GM23338 (cell line): Measurements from ENCODE around the gene PPAN. TPM values are rescaled to one million over a fixed set of nuclear protein-coding genes. Genes with fewer than 3 reads are reported as not detected.

Experiments
- ATAC-seq: fragments of 200-7000 bp; cut with Tn5 transposase; 3 replicates; pipeline ENCODE4 v1.9.1; 2020
- DNase-seq: peaks from one replicate; pipeline ENCODE4 v3.0.0-alpha.2; 2015; ENCODE audit warnings: low spot score
- H2AFZ ChIP-seq: fragments of 200-600 bp; sonication (generic); 2 replicates; pipeline ENCODE4 v1.8.0; 2016; ENCODE audit warnings: antibody characterized with exemption, mild to moderate bottlenecking, moderate library complexity
- H3F3A ChIP-seq: fragments of 200-600 bp; sonication (generic); replicated peaks from 2 replicates; pipeline ENCODE4 v1.8.0; 2017; ENCODE audit warnings: antibody characterized with exemption, mixed run types, low read depth
- H3K27ac ChIP-seq: fragments of 200-600 bp; sonication (generic); 2 replicates; pipeline ENCODE4 v1.6.1; 2016; ENCODE audit warnings: low read depth
- H3K27me3 ChIP-seq: fragments of 200-600 bp; sonication (generic); 2 replicates; pipeline ENCODE4 v1.8.0; 2016; ENCODE audit warnings: mild to moderate bottlenecking, mixed run types, moderate library complexity; ENCODE audit not compliant: insufficient read depth
- H3K36me3 ChIP-seq: fragments of 200-600 bp; sonication (generic); 2 replicates; pipeline ENCODE4 v1.8.0; 2016; ENCODE audit warnings: mild to moderate bottlenecking; ENCODE audit not compliant: insufficient read depth
- H3K4me1 ChIP-seq: fragments of 200-600 bp; sonication (generic); 2 replicates; pipeline ENCODE4 v1.8.0; 2016; ENCODE audit warnings: mild to moderate bottlenecking, moderate library complexity; ENCODE audit not compliant: insufficient read depth
- H3K4me2 ChIP-seq: fragments of 200-600 bp; sonication (generic); 2 replicates; pipeline ENCODE4 v1.7.1; 2017; ENCODE audit warnings: mixed run types
- H3K4me3 ChIP-seq: fragments of 200-600 bp; sonication (generic); 2 replicates; pipeline ENCODE4 v1.6.1; 2016; ENCODE audit warnings: mixed run types
- H3K79me2 ChIP-seq: fragments of 200-600 bp; sonication (generic); replicated peaks from 2 replicates; pipeline ENCODE4 v1.8.0; 2017; ENCODE audit warnings: mild to moderate bottlenecking; ENCODE audit not compliant: insufficient read depth
- H3K9me2 ChIP-seq: fragments of 200-600 bp; sonication (generic); 2 replicates; pipeline ENCODE4 v1.8.0; 2017; ENCODE audit not compliant: insufficient read depth
- H4K20me1 ChIP-seq: fragments of 200-600 bp; sonication (generic); replicated peaks from 2 replicates; pipeline ENCODE4 v1.8.0; 2017; ENCODE audit warnings: mild to moderate bottlenecking; ENCODE audit not compliant: insufficient read depth
- H3K27ac Mint-ChIP-seq: 2 replicates; pipeline ENCODE4 v1.8.0; 2020; ENCODE audit warnings: inconsistent platforms, mild to moderate bottlenecking, moderate library complexity, mixed read lengths
- H3K27me3 Mint-ChIP-seq: 3 replicates; pipeline ENCODE4 v1.8.0; 2022; ENCODE audit warnings: low read depth, mild to moderate bottlenecking, moderate library complexity, mixed read lengths, inconsistent platforms; ENCODE audit not compliant: insufficient read depth, poor library complexity
- H3K36me3 Mint-ChIP-seq: 3 replicates; pipeline ENCODE4 v1.8.0; 2021; ENCODE audit warnings: low read depth, mild to moderate bottlenecking, inconsistent platforms, moderate library complexity, mixed read lengths
- H3K4me1 Mint-ChIP-seq: 3 replicates; pipeline ENCODE4 v1.8.0; 2020; ENCODE audit warnings: mild to moderate bottlenecking, inconsistent platforms, mixed read lengths
- H3K4me3 Mint-ChIP-seq: 3 replicates; pipeline ENCODE4 v1.8.0; 2021; ENCODE audit warnings: moderate library complexity, mild to moderate bottlenecking, inconsistent platforms, mixed read lengths
- H3K9me3 Mint-ChIP-seq: 3 replicates; pipeline ENCODE4 v1.8.0; 2020; ENCODE audit warnings: moderate library complexity, mild to moderate bottlenecking, inconsistent platforms, mixed read lengths
- CREB1 ChIP-seq: fragments of 250-450 bp; sonication (Bioruptor Pico); IDR thresholded peaks from 2 replicates; pipeline ENCODE4 v1.5.0; 2020; ENCODE audit warnings: low read depth, mild to moderate bottlenecking, moderate library complexity
- EZH2 ChIP-seq: fragments of 200-600 bp; sonication (generic); IDR thresholded peaks from one replicate; pipeline ENCODE4 v1.8.0; 2017; ENCODE audit warnings: antibody characterized with exemption, mild to moderate bottlenecking, low read depth; ENCODE audit not compliant: unreplicated experiment
- EZH2phosphoT487 ChIP-seq: fragments of 200-600 bp; sonication (generic); IDR thresholded peaks from one replicate; pipeline ENCODE4 v1.8.1; 2018; ENCODE audit warnings: antibody characterized with exemption; ENCODE audit not compliant: unreplicated experiment
- JUNB ChIP-seq: IDR thresholded peaks from one replicate; pipeline ENCODE4 v1.6.1; 2016; ENCODE audit warnings: antibody characterized with exemption; ENCODE audit not compliant: unreplicated experiment
- NANOG ChIP-seq: IDR thresholded peaks from 2 replicates; pipeline ENCODE4 v1.6.1; 2016; ENCODE audit warnings: antibody characterized with exemption, borderline replicate concordance
- POLR2AphosphoS5 ChIP-seq: IDR thresholded peaks from 2 replicates; pipeline ENCODE4 v1.6.1; 2016; ENCODE audit warnings: antibody characterized with exemption, low read depth
- STAT1 ChIP-seq: IDR thresholded peaks from one replicate; pipeline ENCODE4 v1.6.1; 2016; ENCODE audit warnings: antibody characterized with exemption; ENCODE audit not compliant: unreplicated experiment
- ZNF114 ChIP-seq: fragments of 250-450 bp; sonication (Bioruptor Pico); IDR thresholded peaks from 2 replicates; pipeline ENCODE4 v1.5.0; 2020; ENCODE audit warnings: mild to moderate bottlenecking, moderate library complexity
- ZNF331 ChIP-seq: fragments of 250-450 bp; sonication (Bioruptor Pico); IDR thresholded peaks from 2 replicates; pipeline ENCODE4 v1.5.0; 2020; ENCODE audit warnings: low read depth, mild to moderate bottlenecking, moderate library complexity
- polyA plus RNA-seq: library from polyadenylated mRNA; unstranded; fragments of >200 nt; fragmentation: Nextera tagmentation; extraction: Ambion mirVana; gene quantifications from 2 replicates; pipeline ENCODE4 v1.2.1, GENCODE V29; 2016
- total RNA-seq: library from RNA; depleted of rRNA; stranded (reverse); fragments of >200 nt; shearing (Covaris generic); gene quantifications from 2 replicates; pipeline ENCODE4 v1.2.3, GENCODE V29; 2014
- TF ChIP-seq, protein P1 (sequence below): IDR thresholded peaks from 2 replicates; pipeline ENCODE4 v1.6.1; 2016; ENCODE audit warnings: antibody characterized with exemption
- TF ChIP-seq, protein P2 (sequence below): IDR thresholded peaks from one replicate; pipeline ENCODE4 v1.6.1; 2018; ENCODE audit warnings: antibody characterized with exemption; ENCODE audit not compliant: unreplicated experiment
- TF ChIP-seq, protein P3 (sequence below): fragments of 250-450 bp; sonication (Bioruptor Pico); IDR thresholded peaks from 2 replicates; pipeline ENCODE4 v1.5.0; 2020; ENCODE audit warnings: mild to moderate bottlenecking, moderate library complexity
- TF ChIP-seq, protein P4 (sequence below), 2 experiments: fragments of 200-600 bp in 1 of 2; sonication (generic) in 1 of 2; conservative IDR thresholded peaks; 2 replicates each; pipeline versions ENCODE4 v1.5.1 to v1.6.1; 2016 to 2017; ENCODE audit warnings: antibody characterized with exemption in 2 of 2, low read depth in 2 of 2, mild to moderate bottlenecking in 2 of 2, moderate library complexity in 1 of 2

PPAN gene
- total and polyA plus RNA-seq, 2 experiments from 2014 or later: 71.8 to 81.9 TPM

DNA sequence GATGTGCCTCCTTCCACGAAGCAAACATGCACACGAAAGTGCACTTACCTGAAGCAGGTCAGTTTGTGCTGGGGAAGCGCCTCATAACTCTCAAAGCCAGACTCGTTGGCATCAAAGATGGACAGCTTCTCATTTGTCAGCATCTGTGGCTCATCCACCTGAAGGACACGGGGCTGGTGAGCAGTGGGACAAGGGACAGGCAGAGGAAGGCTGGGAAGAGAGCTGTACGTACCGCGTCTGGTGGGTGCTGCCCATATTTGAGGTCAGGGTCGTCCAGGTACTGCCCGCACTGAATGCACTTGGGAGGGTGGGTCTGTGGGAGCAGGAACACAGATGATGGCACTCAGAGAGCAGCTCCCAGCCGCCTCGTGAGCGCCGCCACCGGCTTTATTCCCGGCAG, 53.4 kb downstream of the PPAN start:
- no peaks in the 10 kb centered on the region for H3K4me1 ChIP-seq
- H3K27ac Mint-ChIP-seq: no peak overlapping the region

More for the DNA sequence above, 53.4 kb downstream of the PPAN start:
- H3K27me3 Mint-ChIP-seq: peaks cover 3% of the 10 kb centered on the region
- H3K4me1 Mint-ChIP-seq: no peaks in the 10 kb centered on the region
- H3K4me3 Mint-ChIP-seq: no peak overlapping the region
- Histone ChIP-seq H3K4me2 (no peak overlapping the region), H3K36me3 (peaks cover 70% of the 10 kb centered on the region), H3K79me2 (no peaks in the 10 kb centered on the region), H3F3A (0 out of 2 replicates have a peak, but pooled peaks cover 9% of the 10 kb centered on the region), H2AFZ (no peak overlapping the region), H4K20me1 (no peaks in the 10 kb centered on the region; the same call in 1 of the 2 replicates), H3K27me3 (no peaks in the 10 kb centered on the region), H3K9me2 (no peaks in the 10 kb centered on the region), H3K4me3 (no peak overlapping the region), H3K27ac (no peak overlapping the region)
- TF ChIP-seq JUNB (no peak), EZH2phosphoT487 (no peak), EZH2 (no peak), POLR2AphosphoS5 (no peak), ZNF114 (CRISPR knock-in tag) (no peak), NANOG (no peak), ZNF331 (CRISPR knock-in tag) (no peak), CREB1 (no peak), STAT1 (no peak)
- TF ChIP-seq, protein P1, sequence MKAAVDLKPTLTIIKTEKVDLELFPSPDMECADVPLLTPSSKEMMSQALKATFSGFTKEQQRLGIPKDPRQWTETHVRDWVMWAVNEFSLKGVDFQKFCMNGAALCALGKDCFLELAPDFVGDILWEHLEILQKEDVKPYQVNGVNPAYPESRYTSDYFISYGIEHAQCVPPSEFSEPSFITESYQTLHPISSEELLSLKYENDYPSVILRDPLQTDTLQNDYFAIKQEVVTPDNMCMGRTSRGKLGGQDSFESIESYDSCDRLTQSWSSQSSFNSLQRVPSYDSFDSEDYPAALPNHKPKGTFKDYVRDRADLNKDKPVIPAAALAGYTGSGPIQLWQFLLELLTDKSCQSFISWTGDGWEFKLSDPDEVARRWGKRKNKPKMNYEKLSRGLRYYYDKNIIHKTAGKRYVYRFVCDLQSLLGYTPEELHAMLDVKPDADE: no peak
- TF ChIP-seq, protein P2, sequence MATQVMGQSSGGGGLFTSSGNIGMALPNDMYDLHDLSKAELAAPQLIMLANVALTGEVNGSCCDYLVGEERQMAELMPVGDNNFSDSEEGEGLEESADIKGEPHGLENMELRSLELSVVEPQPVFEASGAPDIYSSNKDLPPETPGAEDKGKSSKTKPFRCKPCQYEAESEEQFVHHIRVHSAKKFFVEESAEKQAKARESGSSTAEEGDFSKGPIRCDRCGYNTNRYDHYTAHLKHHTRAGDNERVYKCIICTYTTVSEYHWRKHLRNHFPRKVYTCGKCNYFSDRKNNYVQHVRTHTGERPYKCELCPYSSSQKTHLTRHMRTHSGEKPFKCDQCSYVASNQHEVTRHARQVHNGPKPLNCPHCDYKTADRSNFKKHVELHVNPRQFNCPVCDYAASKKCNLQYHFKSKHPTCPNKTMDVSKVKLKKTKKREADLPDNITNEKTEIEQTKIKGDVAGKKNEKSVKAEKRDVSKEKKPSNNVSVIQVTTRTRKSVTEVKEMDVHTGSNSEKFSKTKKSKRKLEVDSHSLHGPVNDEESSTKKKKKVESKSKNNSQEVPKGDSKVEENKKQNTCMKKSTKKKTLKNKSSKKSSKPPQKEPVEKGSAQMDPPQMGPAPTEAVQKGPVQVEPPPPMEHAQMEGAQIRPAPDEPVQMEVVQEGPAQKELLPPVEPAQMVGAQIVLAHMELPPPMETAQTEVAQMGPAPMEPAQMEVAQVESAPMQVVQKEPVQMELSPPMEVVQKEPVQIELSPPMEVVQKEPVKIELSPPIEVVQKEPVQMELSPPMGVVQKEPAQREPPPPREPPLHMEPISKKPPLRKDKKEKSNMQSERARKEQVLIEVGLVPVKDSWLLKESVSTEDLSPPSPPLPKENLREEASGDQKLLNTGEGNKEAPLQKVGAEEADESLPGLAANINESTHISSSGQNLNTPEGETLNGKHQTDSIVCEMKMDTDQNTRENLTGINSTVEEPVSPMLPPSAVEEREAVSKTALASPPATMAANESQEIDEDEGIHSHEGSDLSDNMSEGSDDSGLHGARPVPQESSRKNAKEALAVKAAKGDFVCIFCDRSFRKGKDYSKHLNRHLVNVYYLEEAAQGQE: no peak
- TF ChIP-seq, protein P3, sequence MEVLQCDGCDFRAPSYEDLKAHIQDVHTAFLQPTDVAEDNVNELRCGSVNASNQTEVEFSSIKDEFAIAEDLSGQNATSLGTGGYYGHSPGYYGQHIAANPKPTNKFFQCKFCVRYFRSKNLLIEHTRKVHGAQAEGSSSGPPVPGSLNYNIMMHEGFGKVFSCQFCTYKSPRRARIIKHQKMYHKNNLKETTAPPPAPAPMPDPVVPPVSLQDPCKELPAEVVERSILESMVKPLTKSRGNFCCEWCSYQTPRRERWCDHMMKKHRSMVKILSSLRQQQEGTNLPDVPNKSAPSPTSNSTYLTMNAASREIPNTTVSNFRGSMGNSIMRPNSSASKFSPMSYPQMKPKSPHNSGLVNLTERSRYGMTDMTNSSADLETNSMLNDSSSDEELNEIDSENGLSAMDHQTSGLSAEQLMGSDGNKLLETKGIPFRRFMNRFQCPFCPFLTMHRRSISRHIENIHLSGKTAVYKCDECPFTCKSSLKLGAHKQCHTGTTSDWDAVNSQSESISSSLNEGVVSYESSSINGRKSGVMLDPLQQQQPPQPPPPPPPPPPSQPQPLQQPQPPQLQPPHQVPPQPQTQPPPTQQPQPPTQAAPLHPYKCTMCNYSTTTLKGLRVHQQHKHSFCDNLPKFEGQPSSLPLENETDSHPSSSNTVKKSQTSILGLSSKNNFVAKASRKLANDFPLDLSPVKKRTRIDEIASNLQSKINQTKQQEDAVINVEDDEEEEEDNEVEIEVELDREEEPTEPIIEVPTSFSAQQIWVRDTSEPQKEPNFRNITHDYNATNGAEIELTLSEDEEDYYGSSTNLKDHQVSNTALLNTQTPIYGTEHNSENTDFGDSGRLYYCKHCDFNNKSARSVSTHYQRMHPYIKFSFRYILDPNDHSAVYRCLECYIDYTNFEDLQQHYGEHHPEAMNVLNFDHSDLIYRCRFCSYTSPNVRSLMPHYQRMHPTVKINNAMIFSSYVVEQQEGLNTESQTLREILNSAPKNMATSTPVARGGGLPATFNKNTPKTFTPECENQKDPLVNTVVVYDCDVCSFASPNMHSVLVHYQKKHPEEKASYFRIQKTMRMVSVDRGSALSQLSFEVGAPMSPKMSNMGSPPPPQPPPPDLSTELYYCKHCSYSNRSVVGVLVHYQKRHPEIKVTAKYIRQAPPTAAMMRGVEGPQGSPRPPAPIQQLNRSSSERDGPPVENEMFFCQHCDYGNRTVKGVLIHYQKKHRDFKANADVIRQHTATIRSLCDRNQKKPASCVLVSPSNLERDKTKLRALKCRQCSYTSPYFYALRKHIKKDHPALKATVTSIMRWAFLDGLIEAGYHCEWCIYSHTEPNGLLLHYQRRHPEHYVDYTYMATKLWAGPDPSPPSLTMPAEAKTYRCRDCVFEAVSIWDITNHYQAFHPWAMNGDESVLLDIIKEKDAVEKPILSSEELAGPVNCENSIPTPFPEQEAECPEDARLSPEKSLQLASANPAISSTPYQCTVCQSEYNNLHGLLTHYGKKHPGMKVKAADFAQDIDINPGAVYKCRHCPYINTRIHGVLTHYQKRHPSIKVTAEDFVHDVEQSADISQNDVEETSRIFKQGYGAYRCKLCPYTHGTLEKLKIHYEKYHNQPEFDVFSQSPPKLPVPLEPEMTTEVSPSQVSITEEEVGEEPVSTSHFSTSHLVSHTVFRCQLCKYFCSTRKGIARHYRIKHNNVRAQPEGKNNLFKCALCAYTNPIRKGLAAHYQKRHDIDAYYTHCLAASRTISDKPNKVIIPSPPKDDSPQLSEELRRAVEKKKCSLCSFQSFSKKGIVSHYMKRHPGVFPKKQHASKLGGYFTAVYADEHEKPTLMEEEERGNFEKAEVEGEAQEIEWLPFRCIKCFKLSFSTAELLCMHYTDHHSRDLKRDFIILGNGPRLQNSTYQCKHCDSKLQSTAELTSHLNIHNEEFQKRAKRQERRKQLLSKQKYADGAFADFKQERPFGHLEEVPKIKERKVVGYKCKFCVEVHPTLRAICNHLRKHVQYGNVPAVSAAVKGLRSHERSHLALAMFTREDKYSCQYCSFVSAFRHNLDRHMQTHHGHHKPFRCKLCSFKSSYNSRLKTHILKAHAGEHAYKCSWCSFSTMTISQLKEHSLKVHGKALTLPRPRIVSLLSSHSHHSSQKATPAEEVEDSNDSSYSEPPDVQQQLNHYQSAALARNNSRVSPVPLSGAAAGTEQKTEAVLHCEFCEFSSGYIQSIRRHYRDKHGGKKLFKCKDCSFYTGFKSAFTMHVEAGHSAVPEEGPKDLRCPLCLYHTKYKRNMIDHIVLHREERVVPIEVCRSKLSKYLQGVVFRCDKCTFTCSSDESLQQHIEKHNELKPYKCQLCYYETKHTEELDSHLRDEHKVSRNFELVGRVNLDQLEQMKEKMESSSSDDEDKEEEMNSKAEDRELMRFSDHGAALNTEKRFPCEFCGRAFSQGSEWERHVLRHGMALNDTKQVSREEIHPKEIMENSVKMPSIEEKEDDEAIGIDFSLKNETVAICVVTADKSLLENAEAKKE (CRISPR knock-in tag): no peak
- TF ChIP-seq, protein P4, sequence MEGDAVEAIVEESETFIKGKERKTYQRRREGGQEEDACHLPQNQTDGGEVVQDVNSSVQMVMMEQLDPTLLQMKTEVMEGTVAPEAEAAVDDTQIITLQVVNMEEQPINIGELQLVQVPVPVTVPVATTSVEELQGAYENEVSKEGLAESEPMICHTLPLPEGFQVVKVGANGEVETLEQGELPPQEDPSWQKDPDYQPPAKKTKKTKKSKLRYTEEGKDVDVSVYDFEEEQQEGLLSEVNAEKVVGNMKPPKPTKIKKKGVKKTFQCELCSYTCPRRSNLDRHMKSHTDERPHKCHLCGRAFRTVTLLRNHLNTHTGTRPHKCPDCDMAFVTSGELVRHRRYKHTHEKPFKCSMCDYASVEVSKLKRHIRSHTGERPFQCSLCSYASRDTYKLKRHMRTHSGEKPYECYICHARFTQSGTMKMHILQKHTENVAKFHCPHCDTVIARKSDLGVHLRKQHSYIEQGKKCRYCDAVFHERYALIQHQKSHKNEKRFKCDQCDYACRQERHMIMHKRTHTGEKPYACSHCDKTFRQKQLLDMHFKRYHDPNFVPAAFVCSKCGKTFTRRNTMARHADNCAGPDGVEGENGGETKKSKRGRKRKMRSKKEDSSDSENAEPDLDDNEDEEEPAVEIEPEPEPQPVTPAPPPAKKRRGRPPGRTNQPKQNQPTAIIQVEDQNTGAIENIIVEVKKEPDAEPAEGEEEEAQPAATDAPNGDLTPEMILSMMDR (conservative IDR thresholded peaks at IDR 0.05; ENCODE audit: low read depth in 2 of 2): no peak
- peaks cover 95% of the 10 kb centered on the region for H3K36me3 Mint-ChIP-seq
- no peaks in the 10 kb centered on the region for H3K9me3 Mint-ChIP-seq
- no peak for ATAC-seq
- no peak for DNase-seq
